Measurements from ENCODE around the gene IRF4. TPM values are rescaled to one million over a fixed set of nuclear protein-coding genes. Genes with fewer than 3 reads are reported as not detected.

IRF4 gene
- total RNA-seq, 1 experiment from 2014 or later = 0.15 TPM

- H3K4me1 ChIP-seq (ENCODE audit: insufficient read depth, low read length) = no peaks in the 10 kb centered on the region
- H3K27me3 ChIP-seq (ENCODE audit: low read length) = peaks cover 51% of the 10 kb centered on the region
- peak overlapping the region; percentile 27; the same call in 1 of the 2 replicates for H3K4me2 ChIP-seq (ENCODE audit: low read length)
- ATAC-seq (peak; percentile 55), DNase-seq (peak; percentile 29)
- no peak overlapping the region for H3K27ac ChIP-seq (ENCODE audit: low read length)
- no peak for TF ChIP-seq EZH2 (IDR thresholded peaks at IDR 0.05; ENCODE audit: low read length, unreplicated experiment)
- peak; percentile 38 for TF ChIP-seq CTCF (conservative IDR thresholded peaks at IDR 0.05; ENCODE audit: low read depth, low read length)
- no peak for TF ChIP-seq EZH2phosphoT487 (IDR thresholded peaks at IDR 0.05; ENCODE audit: borderline replicate concordance, low read length)
- H3K9me2 ChIP-seq (replicated peaks; ENCODE audit: low read length) = no peaks in the 10 kb centered on the region
- H3K4me3 ChIP-seq (ENCODE audit: low read length) = no peak overlapping the region; the same call in 1 of the 2 replicates
- no peaks in the 10 kb centered on the region for H3K9me3 ChIP-seq (ENCODE audit: low read length)
- no peak overlapping the region for H3K9ac ChIP-seq (ENCODE audit: low read length)
- POLR2A ChIA-PET (ENCODE audit: unreplicated experiment) = no interaction called here
- H3K79me2 ChIP-seq (ENCODE audit: low read length) = no peaks in the 10 kb centered on the region
- no peaks in the 10 kb centered on the region for H4K20me1 ChIP-seq (ENCODE audit: low read length)
- intact Hi-C loops (cut with micrococcal nuclease) = loop anchor here (2.0 to 10.0 kb wide), 3 partner anchors 85 to 201 kb away; no protein-coding TSS in a partner anchor
- no peaks in the 10 kb centered on the region for H3F3A ChIP-seq (ENCODE audit: low read length, unreplicated experiment)
- H3K36me3 ChIP-seq (ENCODE audit: low read depth, low read length) = no peaks in the 10 kb centered on the region
- CTCF ChIA-PET = no interaction called here
- BruUV-seq (replicated peaks) = no TSS peak
- H2AFZ ChIP-seq (ENCODE audit: low read length) = peak overlapping the region; percentile 8; the same call in 1 of the 2 replicates
Measured at GRCh38 chr6:389622-390021, 1.9 kb upstream of the IRF4 start.

GRCh38 chr6:390914-391558 lies 516 bp upstream of the IRF4 start:
- no peak for DNase-seq
- Histone ChIP-seq H3K4me3 (ENCODE audit: low read length) (no peak overlapping the region), H3K4me2 (ENCODE audit: low read length) (no peak overlapping the region), H3K27me3 (ENCODE audit: low read length) (peaks cover 65% of the 10 kb centered on the region), H3K4me1 (ENCODE audit: insufficient read depth, low read length) (no peaks in the 10 kb centered on the region), H3K9ac (ENCODE audit: low read length) (no peak overlapping the region), H2AFZ (ENCODE audit: low read length) (no peak overlapping the region), H3K9me3 (ENCODE audit: low read length) (no peaks in the 10 kb centered on the region), H4K20me1 (ENCODE audit: low read length) (no peaks in the 10 kb centered on the region), H3F3A (ENCODE audit: low read length, unreplicated experiment) (no peaks in the 10 kb centered on the region), H3K36me3 (ENCODE audit: low read depth, low read length) (no peaks in the 10 kb centered on the region), H3K79me2 (ENCODE audit: low read length) (no peaks in the 10 kb centered on the region), H3K27ac (ENCODE audit: low read length) (no peak overlapping the region), H3K9me2 (replicated peaks; ENCODE audit: low read length) (no peaks in the 10 kb centered on the region)
- TF ChIP-seq CTCF (conservative IDR thresholded peaks at IDR 0.05; ENCODE audit: low read depth, low read length) = no peak
- TF ChIP-seq EZH2 (IDR thresholded peaks at IDR 0.05; ENCODE audit: low read length, unreplicated experiment) = no peak
- TF ChIP-seq EZH2phosphoT487 (IDR thresholded peaks at IDR 0.05; ENCODE audit: borderline replicate concordance, low read length) = no peak
- POLR2A ChIA-PET (ENCODE audit: unreplicated experiment) = no interaction called here
- intact Hi-C loops (cut with micrococcal nuclease) = loop anchor here (10.0 kb wide), 1 partner anchor 84 kb away; no protein-coding TSS in a partner anchor
- no peak for ATAC-seq
- BruUV-seq (replicated peaks) = no TSS peak
- CTCF ChIA-PET = no interaction called here
